ENCODE results near the gene FSTL4.

FSTL4 gene

DNA sequence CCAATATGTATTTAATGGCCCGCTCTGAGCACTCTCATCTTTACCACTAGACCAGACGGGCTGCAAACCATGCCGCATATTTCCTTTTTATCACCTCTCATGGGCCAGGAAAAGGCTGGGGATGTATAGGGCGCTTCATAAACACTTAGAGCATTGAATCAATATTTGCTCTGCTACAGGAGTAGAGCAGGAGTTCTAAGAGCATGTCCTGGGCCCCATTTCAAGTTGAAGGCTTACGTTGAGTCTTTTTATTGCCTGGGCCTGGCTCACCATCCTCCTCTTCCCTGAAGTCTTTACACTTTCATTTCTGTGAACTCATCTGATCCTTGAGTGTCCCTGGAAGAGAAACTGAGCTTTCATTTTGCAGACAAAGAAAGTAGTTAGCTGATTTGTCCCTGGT is 112.4 kb downstream of the FSTL4 start:
- TF ChIP-seq, protein P1, sequence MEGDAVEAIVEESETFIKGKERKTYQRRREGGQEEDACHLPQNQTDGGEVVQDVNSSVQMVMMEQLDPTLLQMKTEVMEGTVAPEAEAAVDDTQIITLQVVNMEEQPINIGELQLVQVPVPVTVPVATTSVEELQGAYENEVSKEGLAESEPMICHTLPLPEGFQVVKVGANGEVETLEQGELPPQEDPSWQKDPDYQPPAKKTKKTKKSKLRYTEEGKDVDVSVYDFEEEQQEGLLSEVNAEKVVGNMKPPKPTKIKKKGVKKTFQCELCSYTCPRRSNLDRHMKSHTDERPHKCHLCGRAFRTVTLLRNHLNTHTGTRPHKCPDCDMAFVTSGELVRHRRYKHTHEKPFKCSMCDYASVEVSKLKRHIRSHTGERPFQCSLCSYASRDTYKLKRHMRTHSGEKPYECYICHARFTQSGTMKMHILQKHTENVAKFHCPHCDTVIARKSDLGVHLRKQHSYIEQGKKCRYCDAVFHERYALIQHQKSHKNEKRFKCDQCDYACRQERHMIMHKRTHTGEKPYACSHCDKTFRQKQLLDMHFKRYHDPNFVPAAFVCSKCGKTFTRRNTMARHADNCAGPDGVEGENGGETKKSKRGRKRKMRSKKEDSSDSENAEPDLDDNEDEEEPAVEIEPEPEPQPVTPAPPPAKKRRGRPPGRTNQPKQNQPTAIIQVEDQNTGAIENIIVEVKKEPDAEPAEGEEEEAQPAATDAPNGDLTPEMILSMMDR (IDR thresholded peaks at IDR 0.05), result no peak

- TF ChIP-seq, protein P1 (IDR thresholded peaks at IDR 0.05), result no peak
Observed at GRCh38 chr5:133497608-133498348, 114.6 kb downstream of the FSTL4 start.

GRCh38 chr5:133496631-133497030 is 115.7 kb downstream of the FSTL4 start:
- TF ChIP-seq, protein P1 (IDR thresholded peaks at IDR 0.05), result no peak

- TF ChIP-seq, protein P1 (IDR thresholded peaks at IDR 0.05), result no peak
Observed at GRCh38 chr5:133494923-133495246, 117.5 kb downstream of the FSTL4 start.

- TF ChIP-seq, protein P1 (IDR thresholded peaks at IDR 0.05), result no peak
Observed at GRCh38 chr5:133494232-133494922, 118.0 kb downstream of the FSTL4 start.

DNA sequence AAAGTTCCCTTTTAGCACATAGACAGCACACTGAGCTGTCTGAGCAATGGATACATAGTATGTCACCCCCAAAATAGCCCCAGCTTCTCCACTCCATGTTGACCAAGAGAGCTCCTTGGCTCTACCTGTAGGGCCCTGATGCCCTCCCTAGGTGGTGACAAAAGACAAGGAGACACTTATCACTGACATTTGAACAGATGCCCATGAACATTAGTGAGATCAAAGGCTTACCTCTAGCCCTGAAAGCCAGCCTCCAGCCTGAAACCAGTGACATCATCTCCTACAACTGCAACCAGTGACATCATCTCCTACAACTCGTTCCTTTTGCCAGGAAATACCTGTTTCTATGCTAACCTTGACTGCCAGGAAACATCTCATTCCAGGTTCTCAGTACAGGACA is 122.7 kb downstream of the FSTL4 start:
- TF ChIP-seq, protein P1 (IDR thresholded peaks at IDR 0.05), result peak; percentile 46; the same call in 1 of the 2 replicates

DNA sequence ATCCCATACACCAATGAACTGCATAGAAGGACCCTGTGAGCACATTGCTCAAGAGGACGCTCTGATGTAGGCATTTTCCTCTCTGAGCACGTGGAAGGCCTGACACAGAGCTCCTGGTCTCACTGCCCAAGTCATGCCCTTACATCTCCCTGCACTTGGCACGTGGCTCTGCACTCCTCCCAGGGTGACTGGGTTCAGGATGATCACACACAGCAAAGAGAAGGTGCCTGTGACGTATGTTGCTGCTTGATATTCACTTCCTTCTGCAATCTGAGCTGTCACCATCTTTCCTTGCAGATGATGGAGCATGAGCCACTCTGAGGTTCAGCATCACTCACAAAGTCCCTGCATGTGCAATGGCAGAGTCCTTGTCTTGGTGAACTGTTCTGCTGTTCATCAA is 125.2 kb downstream of the FSTL4 start:
- TF ChIP-seq, protein P1 (IDR thresholded peaks at IDR 0.05), result no peak

All from LNCAP (cell line).